Activated effector memory CD4-positive, alpha-beta T cell treated with anti-CD3 and anti-CD28 coated beads, Interleukin-2, amount 50 U/mL, for 16 hours (primary cell): ENCODE results near the gene LTBP1.
"Not testable (repeated sequence)": the region's sequence is repeated elsewhere in the genome, so short reads cannot be mapped to it uniquely, and the experiment has no call there.

Experiments
- DNase-seq: peaks from one replicate; pipeline ENCODE4 v3.0.0-alpha.2; 2020

LTBP1 gene

DNA sequence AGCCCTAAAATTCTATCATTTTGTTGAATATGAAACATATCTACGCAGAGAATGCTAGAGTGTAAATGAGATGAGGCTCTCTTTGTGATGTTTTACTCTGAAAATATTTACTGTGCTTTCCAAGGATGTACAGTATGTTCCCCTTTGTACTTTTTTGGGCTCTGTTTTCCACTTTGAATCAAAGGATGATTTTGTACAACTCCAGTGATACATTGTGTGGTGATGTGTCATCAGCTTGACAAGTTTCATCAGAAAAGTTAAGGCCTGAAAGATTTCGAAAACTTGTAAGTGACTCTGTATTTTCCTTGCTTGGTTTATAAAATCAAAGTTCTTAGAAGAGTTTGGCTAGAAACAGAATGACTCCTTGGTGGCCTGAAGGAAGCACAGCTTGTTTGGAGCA, 206.3 kb downstream of the LTBP1 start:
- DNase-seq: no peak

DNA sequence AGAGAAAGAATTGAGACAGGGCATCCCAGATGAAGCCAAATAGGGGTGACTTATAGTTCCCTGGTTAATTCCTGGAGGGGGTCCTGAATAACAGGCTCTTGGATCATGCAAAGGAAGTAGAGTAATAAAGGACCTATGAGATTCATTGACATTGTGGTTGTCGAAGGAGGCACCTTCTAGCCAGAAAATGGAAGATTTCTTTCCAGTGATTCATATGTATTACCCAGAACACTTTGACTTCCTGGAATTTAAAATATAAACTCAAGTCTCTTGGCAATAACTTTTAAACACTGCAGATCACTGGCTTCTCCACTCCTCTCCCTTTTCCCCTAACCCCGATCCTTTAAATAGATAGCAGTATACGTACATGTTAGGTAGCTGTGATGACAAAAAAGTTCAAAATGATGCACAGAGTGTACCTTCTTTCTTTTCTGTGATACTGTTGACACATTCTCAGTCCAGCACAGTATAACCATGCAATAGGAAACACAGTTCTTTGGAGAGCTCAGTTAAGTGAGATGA, 211.8 kb downstream of the LTBP1 start:
- DNase-seq: no peak

DNA sequence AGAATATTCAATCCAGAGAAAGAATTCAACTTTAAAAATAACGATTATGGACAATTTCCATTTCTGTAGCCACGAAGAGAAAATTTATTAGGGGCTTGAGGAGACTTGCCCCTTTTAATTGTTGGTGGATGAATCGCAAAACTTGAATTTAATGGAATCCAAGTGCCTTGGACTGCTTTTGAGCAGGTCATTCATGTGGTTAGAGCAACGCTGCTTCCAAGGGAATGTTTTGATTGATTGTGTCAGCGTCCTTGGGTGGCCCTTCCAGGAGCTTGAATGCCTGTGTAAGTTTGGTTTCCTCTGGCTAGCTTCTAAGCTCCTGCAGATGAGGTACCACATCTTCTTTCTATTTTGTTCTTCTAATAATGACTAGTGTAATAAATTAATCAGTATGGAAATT, 213.4 kb downstream of the LTBP1 start:
- DNase-seq: no peak

DNA sequence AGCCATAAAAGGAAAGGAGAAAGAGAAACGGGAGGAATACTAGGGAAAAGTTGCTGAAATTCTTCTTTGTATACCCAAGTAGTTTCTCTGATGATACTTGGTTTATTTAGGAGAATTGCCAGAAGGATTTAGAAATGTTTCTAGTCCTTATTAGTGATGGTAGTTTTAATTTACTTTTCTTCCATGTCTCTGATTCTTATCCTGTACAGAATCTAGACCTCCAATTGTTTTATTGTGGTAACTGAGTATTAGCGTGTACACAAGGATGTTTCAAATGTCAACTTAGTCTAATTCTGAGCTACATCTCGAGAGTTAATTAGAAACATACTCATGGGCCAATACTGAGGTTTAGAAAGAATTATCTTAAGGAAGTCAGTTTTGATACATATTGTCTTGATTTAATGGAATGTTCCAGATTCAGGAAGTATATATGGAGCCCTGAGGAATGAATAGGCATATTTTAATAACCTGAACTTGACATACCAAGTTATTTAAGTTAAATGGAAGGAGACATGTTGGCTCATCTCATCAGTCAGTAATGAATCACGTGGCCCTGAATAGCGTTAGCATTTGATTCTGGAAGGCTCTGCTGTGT, 219.6 kb downstream of the LTBP1 start:
- no peak for DNase-seq

DNA sequence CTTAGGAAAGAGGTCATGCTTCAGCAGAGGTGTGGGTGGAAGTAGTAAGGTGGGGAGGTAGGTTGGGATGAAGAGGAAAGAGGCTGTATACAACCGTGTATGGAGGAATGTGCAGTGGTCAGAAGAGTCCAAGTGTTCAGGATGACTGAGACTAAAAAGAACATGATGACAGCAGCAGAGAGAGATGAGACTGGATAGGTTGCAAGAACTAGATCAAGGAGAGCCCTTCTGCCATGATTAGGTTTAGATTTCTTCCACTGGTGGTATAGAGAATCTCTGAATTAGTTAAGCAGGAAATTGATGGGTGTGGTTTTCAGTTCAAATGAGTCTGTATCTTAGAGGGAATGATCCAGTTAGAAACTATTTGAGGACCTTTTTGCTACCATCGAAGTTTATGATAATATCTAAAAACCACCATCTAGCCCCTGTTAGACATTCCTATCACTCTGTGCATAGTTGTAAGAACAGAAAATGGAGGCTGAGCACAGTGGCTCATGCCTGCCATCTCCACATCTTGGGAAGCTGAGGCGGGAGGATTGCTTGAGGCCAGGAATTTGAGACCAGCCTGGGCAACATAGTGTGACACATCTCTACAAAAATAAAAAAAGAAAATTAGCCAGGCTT, 221.0 kb downstream of the LTBP1 start:
- DNase-seq: no peak

DNA sequence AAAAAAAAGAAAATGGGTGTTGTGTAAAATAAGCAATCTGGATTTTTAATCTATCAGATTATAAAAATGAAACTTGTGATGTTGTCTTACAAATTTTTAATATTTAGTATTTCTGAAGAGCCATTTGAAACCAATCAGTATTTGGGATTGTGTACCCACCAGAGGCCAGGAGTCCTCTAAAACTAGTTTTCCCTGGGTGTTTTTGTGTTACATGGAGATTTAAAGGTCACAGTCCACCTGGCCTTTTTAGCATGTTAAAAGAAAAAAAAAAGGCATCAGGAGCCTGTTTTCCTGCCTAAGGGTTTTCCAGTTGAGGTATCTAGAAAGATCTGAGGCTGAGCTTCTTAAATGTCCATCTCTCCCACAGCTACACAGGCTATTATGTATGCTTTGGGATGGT, 221.7 kb downstream of the LTBP1 start:
- no peak for DNase-seq

DNA sequence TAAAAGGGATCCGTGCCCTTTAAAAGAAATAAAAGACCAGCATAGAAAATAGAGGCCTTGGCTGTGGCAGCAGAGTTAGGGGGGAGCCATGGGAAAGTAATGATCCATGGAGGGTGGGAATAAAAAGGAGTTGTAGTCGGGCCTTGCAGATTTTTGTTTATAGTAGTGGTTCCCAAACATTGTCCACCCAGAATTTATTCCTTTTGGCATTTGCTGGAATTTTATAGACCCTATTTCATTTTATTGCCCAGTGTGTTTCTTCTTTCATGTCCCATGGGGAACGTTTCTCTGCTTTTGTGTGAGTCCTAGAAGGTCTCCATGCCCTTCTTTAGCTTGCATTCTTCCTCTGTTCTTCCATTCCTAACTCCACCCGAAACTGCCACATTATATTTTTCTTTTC, 222.2 kb downstream of the LTBP1 start:
- no peak for DNase-seq

DNA sequence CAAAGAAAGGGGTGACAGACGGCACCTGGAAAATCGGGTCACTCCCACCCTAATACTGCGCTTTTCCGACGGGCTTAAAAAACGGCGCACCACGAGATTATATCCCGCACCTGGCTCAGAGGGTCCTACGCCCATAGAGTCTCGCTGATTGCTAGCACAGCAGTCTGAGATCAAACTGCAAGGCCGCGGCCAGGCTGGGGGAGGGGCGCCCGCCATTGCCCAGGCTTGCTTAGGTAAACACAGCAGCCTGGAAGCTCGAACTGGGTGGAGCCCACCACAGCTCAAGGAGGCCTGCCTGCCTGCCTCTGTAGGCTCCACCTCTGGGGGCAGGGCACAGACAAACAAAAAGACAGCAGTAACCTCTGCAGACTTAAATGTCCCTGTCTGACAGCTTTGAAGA, 223.5 kb downstream of the LTBP1 start:
- not testable (repeated sequence) for DNase-seq

DNA sequence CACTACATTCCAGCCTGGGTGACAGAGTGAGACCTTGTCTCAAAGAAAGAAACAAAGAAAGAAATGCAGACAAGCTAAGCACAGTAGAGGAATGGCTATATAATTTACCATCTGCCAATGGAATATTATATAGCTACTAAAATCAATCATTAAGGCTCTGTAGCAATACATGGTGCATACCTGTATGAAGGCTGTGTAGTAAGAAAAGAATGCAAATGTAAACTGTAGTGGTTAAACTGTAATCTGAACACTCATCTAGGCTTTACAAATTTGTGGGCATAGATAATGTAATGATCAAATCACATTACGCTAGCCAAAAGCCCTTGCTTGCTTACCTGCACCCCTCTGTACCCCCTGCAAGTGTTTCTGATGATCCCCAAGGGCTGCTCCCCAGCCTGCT, 230.9 kb downstream of the LTBP1 start:
- no peak for DNase-seq

DNA sequence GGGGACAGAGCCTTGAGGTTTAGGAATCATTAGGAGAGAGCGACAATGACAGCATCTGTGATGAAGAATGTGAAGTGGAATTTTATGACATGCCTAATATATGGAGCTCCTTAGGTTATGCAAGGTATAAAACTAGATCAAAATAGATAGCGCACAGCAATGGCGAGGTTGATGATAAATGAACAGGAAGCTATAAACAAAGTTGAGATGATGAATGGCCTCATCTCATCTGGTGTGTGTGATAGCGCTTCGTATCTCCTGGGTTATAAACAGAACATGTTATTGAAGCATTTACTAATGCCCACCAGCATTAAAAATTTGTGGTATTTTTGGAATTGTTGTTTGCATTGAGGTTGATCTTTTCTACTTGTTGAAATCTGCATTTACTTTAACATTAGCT, 231.5 kb downstream of the LTBP1 start:
- no peak for DNase-seq

DNA sequence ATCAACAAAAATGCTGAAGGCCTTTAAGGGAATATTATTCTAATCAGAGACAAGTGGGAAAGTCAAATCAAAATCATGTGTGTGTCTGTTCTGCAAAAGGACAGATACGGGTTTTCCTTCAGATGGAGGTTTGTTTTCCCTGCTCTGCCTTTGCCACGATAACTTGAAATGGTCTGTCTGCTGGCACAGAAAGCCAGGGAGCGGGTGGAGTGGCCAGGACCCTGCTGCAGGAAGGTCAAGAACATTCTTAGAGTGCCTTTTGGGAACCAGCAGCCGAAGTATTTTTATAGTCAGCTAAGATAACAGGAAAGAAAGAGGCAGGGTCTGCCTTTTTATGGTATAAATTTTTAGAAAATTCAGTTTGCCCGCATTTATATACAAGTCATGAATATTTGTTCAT, 234.2 kb downstream of the LTBP1 start:
- DNase-seq: no peak

DNA sequence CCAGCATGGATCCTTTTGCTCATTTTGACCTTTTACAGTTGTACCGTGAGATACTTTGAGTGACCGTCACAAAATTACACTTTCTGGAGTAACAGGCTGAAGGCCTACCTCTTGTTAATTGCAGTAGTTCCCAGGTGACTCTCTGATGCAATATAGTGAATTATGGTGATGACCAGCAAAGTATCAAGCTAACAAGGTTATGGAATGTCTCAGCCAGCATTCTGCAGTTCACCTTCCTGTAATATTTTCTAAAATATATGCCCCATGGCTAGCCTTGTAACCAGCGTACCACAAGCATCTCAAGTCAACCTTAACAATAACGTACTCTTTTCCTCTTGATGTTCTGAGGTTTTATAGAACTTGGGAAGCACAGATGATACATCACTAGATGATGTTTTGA, 234.7 kb downstream of the LTBP1 start:
- DNase-seq: no peak

DNA sequence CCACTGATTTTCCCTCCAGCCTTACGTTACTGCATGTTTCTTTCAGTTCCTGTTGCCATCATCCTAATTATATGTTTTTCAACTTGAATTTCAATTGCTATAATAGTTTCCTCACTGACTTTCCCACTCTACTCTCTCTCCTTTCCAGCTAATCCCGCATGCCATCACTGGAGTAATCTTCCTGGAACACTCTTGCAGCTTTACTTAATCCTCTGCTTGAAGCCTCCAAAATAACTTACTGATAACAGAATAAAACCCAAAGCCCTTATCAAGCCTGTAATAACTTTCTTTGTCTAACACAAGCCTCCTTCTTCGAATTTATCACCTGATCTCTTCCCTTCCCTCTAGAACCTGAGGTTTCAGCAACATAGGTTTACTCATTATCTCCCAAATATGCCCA, 237.3 kb downstream of the LTBP1 start:
- DNase-seq: no peak

DNA sequence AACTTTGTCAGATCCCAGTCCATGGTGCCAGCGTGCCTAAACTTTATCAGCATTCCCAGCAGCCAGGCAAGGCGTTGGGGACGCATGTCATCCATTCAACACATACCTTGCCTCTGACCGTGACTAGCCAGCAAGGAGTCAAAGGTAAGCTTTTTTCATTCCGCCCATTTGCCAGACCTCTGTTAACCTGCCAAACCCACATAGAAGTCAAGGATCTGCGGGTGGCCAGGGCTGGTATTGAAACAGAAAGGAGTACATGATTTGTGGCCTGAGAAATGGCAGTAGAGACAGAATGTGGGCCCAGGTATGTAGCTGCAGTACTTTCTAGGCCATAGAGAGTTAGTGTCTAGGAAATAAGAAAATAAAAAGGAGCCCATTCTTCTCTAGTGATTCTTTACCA, 240.2 kb downstream of the LTBP1 start:
- no peak for DNase-seq

DNA sequence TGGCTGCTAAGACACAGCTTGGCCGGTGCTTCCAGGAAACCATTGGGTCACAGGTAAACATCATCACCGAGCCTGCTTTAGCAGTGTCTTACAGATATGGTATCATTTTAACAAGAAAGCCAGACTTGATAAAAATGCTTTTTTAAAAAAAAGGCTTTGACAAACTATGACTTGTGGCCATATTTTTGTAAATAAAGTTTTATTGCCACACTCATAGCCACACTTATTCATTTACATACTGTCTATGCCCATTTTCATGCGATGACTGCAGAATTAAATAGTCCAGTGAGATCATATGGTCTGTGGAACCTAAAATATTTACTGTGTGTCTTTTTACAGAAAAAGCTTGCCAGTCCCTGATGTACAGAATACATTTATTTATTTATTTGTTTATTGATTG, 242.0 kb downstream of the LTBP1 start:
- no peak for DNase-seq

DNA sequence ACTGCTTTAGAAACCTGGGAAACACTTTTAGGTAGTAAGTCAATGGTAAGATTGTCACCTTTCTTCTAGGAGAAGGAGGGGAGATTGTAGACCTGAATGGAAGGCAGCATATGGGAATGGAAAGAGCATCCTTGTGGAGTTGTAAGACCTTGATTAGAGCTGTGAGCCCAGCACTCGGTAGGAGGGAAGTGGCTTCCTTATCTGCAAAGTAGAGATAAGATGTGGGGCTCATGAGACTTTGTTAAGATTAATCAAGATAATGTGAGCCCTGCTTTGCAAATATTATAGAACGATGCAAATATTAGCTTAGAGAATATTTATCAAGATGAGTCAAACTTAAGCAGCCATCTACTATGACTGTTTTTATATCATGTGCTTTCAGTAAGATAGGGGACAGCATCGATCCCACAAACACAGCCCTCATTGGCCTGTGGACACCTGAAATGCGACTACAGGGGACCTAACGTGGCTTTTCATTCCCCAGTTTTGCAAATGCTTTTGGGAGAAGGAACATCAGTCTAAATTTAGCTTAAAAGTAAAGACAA, 243.7 kb downstream of the LTBP1 start:
- no peak for DNase-seq

DNA sequence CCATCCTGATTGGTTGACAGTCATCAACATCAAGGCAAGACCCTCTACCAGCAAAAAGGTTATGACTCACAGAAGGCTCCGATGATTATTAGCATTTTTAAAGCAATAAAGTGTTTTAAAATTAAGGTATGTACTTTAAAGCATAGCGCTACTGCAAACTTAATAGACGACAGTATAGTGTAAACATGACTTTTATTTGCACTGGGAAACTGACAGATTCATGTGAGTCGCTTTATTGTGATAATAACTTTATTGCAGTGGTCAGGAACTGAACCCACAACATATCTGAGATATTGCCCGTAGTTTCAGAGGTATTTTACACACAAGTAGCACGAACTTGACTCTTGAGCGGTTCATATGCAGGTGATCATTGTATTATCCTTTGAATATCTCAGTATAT, 249.1 kb downstream of the LTBP1 start:
- DNase-seq: no peak

DNA sequence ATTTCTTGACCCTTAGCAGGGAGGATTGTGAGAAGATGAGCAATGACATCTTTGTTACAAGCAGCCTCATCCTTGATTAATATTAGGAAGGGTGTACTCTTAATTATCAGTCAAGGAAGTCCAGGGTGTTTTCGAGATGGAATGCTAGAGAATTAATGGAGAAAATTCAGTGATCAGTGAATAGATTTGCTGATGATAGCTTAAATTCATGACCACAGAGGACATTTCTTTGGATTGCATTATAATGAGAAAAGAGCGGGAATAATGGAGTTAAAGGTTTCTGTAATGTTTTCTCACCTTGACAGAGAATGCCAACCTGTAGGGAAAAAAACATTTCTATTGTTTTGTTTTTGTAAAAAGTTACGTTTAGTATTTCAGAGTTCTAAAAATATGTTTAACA, 249.9 kb downstream of the LTBP1 start:
- DNase-seq: no peak

DNA sequence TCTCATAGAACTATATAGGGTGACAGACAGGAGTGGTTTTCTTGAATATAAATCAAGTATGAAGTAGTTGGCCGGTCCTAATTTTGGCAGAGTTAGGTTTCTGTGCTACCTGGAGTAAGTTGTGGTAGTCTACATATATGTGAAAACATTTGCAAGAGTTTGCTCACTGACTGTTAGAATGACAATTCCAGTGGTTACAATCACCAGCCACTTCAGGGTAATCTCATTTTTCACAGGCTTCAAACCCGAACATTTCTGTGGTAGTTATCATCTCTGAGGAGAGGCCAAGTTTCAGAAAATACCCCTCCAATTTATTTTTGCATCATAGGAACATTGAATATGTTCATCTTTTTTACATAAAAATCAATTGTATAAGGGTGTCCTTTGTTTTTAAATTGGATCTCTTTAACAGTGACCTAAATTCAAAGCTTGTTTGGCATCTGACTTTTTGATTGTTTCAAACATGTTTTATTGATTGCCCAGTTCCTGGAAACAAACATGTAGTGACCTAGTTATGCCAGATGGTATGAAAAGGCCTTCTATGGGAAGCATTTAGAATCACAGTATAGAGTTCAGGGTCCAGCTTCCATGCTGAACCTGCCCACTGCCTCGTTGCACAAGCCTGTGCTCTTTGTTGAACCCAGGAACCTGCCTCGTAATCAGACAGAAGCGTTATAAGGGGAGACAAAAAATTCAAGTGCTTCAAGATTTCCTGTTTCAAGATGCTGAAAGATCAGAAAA, 250.6 kb downstream of the LTBP1 start:
- no peak for DNase-seq

DNA sequence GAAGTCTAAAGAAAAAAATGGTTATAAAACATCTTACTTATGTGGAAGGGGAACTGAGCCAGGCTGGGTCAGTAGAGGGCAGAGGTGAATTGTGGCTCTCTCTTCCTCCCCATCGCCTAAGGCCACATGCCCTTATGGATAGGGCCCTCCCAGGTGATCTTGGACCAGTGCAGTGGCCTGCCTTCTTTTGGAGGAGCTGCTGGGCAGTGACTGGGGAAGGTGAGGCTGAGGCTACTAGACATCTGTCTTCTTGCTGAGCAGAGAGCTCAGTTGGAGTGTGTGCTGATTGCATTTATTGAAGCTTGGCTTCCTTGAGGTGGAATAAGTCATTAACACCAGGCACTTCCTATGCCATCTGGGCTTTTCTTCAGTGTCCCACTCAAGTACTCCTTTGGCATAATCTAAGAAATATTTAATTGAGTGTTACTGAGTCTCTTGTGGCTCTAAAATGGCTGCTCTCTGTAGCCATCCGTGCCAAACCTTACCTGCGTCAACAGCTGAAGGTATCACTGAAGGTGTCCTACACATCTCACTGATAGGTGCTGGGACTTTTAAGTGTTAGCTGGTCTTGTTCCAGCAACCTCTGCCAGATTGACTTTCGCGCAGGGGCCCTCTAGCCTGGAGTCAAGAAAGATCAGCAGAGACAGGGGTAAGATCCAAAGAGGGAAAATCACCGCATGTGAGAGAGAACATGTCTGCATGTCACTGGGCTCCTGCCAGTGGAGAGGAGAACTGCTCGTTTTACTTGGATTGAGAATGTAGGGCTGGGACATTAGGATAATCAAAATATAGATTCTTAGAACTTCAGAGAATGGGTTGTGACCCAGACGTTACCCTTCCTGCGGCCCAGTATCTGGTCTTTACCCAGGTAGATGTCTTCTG, 256.1 kb downstream of the LTBP1 start:
- no peak for DNase-seq

DNA sequence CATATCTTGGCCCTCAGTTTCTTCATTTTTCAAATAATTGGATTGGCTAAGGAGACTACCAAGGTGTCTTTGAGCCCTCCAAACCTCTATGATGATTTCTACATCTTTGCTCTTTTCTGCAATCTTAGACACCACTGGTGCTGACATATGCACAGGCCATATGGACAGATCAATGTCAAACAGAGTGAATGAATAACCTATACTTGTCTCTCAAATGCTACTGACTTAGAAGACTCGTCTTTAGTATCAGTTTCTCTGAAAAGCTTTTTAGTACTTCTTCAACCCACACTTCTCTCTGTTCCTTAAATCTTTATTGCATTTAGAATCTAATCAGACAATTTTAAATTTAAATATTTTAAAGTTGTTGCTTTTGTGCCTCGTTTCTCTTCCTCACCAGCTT, 258.2 kb downstream of the LTBP1 start:
- DNase-seq: no peak

DNA sequence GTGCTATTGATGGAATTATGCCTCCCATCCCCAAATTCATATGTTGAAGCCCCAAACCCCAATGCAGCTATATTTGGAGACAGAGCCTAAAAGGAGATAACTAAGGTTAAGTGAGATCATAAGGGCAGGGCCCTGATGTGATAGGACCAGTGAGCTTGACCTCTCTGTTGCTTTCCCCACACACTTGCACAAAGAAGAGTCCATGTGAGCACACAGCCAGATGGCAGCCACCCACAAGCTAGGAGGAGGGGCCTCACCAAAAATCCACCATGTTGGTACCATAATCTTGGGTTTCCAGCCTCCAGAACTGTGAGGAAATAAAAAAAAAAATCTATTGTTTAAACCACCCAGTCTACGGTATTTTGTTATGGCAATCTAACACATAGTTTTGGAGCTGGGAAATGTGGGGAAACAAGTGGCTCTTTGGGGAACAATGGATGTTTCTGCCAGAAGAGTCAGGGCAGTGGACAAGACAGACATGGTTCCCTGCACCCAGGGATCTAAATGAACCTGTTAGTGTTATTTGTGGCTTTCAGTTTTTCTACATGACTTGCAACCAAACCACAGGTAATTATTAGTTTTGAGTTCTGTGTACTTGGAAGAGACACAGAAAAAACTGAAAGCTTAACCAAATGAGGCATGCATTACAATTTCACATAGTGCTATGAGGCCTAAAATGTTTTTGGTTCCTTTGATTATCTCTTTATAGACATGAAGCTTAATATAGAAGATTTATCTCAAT, 259.1 kb downstream of the LTBP1 start:
- DNase-seq: no peak
